H1 (cell line): ENCODE measurements around the gene FAM149A. TPM values are rescaled to one million over a fixed set of nuclear protein-coding genes. Genes with fewer than 3 reads are reported as not detected.

Experiments used
- CTCF ChIA-PET: fragments of 300-600 bp; sonication (Branson Sonifier 250); formaldehyde crosslinking; loops from one replicate; lab custom pipeline; 2021; ENCODE audit not compliant: partially characterized antibody; lab: Charles Lee
- POLR2A ChIA-PET: fragments of 300-600 bp; sonication (Branson Sonifier 250); formaldehyde crosslinking; loops from one replicate; lab custom pipeline; 2021; ENCODE audit warnings: inconsistent platforms; ENCODE audit not compliant: partially characterized antibody; lab: Charles Lee
- DNase-seq, 2 experiments: peaks; one replicate each; pipeline versions ENCODE4 v3.0.0 to v3.0.0-alpha.2; 2010 to 2022; ENCODE audit warnings: low spot score in 2 of 2, low read depth in 1 of 2, mixed read lengths in 1 of 2
- FAIRE-seq: peaks from 2 replicates; lab custom pipeline; 2011; peaks lifted over from hg19 to GRCh38; lab: Jason Lieb, UNC
- H2AFZ ChIP-seq: 2 replicates; pipeline ENCODE4 v1.8.1; 2012; ENCODE audit warnings: low read length, inconsistent platforms
- H2AK5ac ChIP-seq: 2 replicates; pipeline ENCODE4 v1.6.1; 2013; ENCODE audit warnings: low read depth, low read length
- H2BK120ac ChIP-seq: replicated peaks from 2 replicates; pipeline ENCODE3; 2013; ENCODE audit warnings: low read depth, low read length, inconsistent platforms
- H2BK12ac ChIP-seq: 2 replicates; pipeline ENCODE4 v1.6.1; 2013; ENCODE audit warnings: low read depth, low read length
- H2BK15ac ChIP-seq: 2 replicates; pipeline ENCODE4 v1.6.1; 2013; ENCODE audit warnings: low read length
- H2BK20ac ChIP-seq: 2 replicates; pipeline ENCODE4 v1.6.1; 2013; ENCODE audit warnings: low read length
- H2BK5ac ChIP-seq: 2 replicates; pipeline ENCODE4 v1.6.1; 2013; ENCODE audit warnings: low read depth, low read length
- H3K14ac ChIP-seq: 2 replicates; pipeline ENCODE4 v1.6.1; 2013; ENCODE audit warnings: inconsistent platforms; ENCODE audit not compliant: insufficient read length
- H3K18ac ChIP-seq: 2 replicates; pipeline ENCODE4 v1.6.1; 2013; ENCODE audit warnings: low read length; ENCODE audit errors: extremely low read depth
- H3K23ac ChIP-seq: 2 replicates; pipeline ENCODE4 v1.6.1; 2013; ENCODE audit warnings: inconsistent platforms; ENCODE audit not compliant: insufficient read length
- H3K23me2 ChIP-seq: 2 replicates; pipeline ENCODE4 v1.6.1; 2013; ENCODE audit warnings: low read depth, low read length
- H3K27ac ChIP-seq: 2 replicates; pipeline ENCODE4 v1.6.1; 2011; ENCODE audit warnings: low read depth, low read length, inconsistent platforms
- H3K27me3 ChIP-seq, 4 experiments: replicated peaks in 1 of 4; 1 replicate in 1 of 4; 2 replicates in 3 of 4; pipeline versions ENCODE4 v1.6.1 to v1.8.1; 2011 to 2013; ENCODE audit warnings: low read length in 3 of 4, mild to moderate bottlenecking in 3 of 4, inconsistent platforms in 2 of 4, mixed read lengths in 2 of 4, moderate library complexity in 1 of 4; ENCODE audit not compliant: control insufficient read depth in 3 of 4, insufficient read depth in 3 of 4; ENCODE audit errors: extremely low read depth in 1 of 4
- H3K36me3 ChIP-seq, 4 experiments: 2 replicates each; pipeline versions ENCODE4 v1.6.1 to v1.8.1; 2011 to 2013; ENCODE audit warnings: mild to moderate bottlenecking in 4 of 4, low read length in 3 of 4, moderate library complexity in 2 of 4, control low read depth in 1 of 4, inconsistent platforms in 1 of 4; ENCODE audit not compliant: insufficient read depth in 4 of 4, control insufficient read depth in 2 of 4
- H3K4ac ChIP-seq: replicated peaks from 2 replicates; pipeline ENCODE3; 2013; ENCODE audit warnings: low read length, low read depth, mixed read lengths, inconsistent platforms; ENCODE audit not compliant: insufficient read length
- H3K4me1 ChIP-seq, 4 experiments: replicated peaks in 1 of 4; 1 replicate in 1 of 4; 2 replicates in 3 of 4; pipeline versions ENCODE4 v1.6.1 to v1.8.1; 2011 to 2013; ENCODE audit warnings: low read length in 3 of 4, inconsistent platforms in 2 of 4, mixed read lengths in 1 of 4; ENCODE audit not compliant: insufficient read depth in 4 of 4, control insufficient read depth in 3 of 4
- H3K4me2 ChIP-seq, 2 experiments: 2 replicates each; pipeline versions ENCODE4 v1.6.1 to v1.8.1; 2011 to 2013; ENCODE audit warnings: low read depth in 2 of 2, low read length in 2 of 2, control low read depth in 1 of 2, inconsistent platforms in 1 of 2, mild to moderate bottlenecking in 1 of 2; ENCODE audit not compliant: insufficient read depth in 1 of 2
- H3K4me3 ChIP-seq, 4 experiments: fragments of 200-600, 300-600 bp in 1 of 4; sonication (generic), shearing (Covaris generic), sonication (Bioruptor Twin) in 1 of 4; 2 replicates each; pipeline versions ENCODE4 v1.5.1 to v1.8.1; 2011 to 2016; ENCODE audit warnings: low read length in 4 of 4, low read depth in 3 of 4, control low read depth in 2 of 4, inconsistent platforms in 2 of 4, mild to moderate bottlenecking in 2 of 4, mixed read lengths in 1 of 4, moderate library complexity in 1 of 4; ENCODE audit not compliant: insufficient read depth in 2 of 4; ENCODE audit errors: extremely low read depth in 1 of 4
- H3K56ac ChIP-seq: replicated peaks from 2 replicates; pipeline ENCODE3; 2013; ENCODE audit warnings: low read depth, mild to moderate bottlenecking, mixed read lengths, low read length, inconsistent platforms; ENCODE audit not compliant: insufficient read length
- H3K79me1 ChIP-seq: 2 replicates; pipeline ENCODE4 v1.6.1; 2013; ENCODE audit warnings: low read depth, low read length, control low read depth
- H3K79me2 ChIP-seq, 2 experiments: 2 replicates each; pipeline versions ENCODE4 v1.6.1 to v1.8.1; 2012 to 2013; ENCODE audit warnings: low read length in 2 of 2, mild to moderate bottlenecking in 2 of 2, inconsistent platforms in 1 of 2; ENCODE audit not compliant: insufficient read depth in 2 of 2, control insufficient read depth in 1 of 2
- H3K9ac ChIP-seq, 4 experiments: replicated peaks in 1 of 4; 1 replicate in 1 of 4; 2 replicates in 3 of 4; pipeline versions ENCODE4 v1.6.1 to v1.8.1; 2011 to 2013; ENCODE audit warnings: low read depth in 3 of 4, low read length in 3 of 4, control low read depth in 2 of 4, mild to moderate bottlenecking in 2 of 4, moderate library complexity in 2 of 4, inconsistent platforms in 1 of 4; ENCODE audit errors: extremely low read depth in 1 of 4
- H3K9me3 ChIP-seq, 2 experiments: 2 replicates each; pipeline versions ENCODE4 v1.6.1 to v1.8.1; 2012 to 2013; ENCODE audit warnings: mild to moderate bottlenecking in 2 of 2, moderate library complexity in 2 of 2, control low read depth in 1 of 2, inconsistent platforms in 1 of 2, low read depth in 1 of 2, low read length in 1 of 2, mixed read lengths in 1 of 2; ENCODE audit not compliant: insufficient read depth in 2 of 2
- H4K20me1 ChIP-seq, 2 experiments: replicated peaks in 1 of 2; 2 replicates each; pipeline versions ENCODE3 to v1.8.1; 2011 to 2013; ENCODE audit warnings: inconsistent platforms in 2 of 2, low read length in 2 of 2, mild to moderate bottlenecking in 1 of 2; ENCODE audit not compliant: insufficient read depth in 2 of 2, control insufficient read depth in 1 of 2
- H4K5ac ChIP-seq: 2 replicates; pipeline ENCODE4 v1.6.1; 2013; ENCODE audit warnings: low read length, low read depth, mixed read lengths, inconsistent platforms; ENCODE audit not compliant: insufficient read length
- H4K8ac ChIP-seq: 2 replicates; pipeline ENCODE4 v1.8.0; 2013; ENCODE audit warnings: mild to moderate bottlenecking, moderate library complexity, low read length, inconsistent platforms; ENCODE audit not compliant: insufficient read depth; ENCODE audit errors: extremely low read depth
- H4K91ac ChIP-seq: replicated peaks from 2 replicates; pipeline ENCODE3; 2013; ENCODE audit warnings: low read length, mixed read lengths, inconsistent platforms; ENCODE audit not compliant: insufficient read length
- BACH1 ChIP-seq: IDR thresholded peaks from 2 replicates; pipeline ENCODE4 v1.6.1; 2012; ENCODE audit warnings: low read length, improper control_type of control experiment
- WGBS, 2 experiments: shearing (Covaris generic) in 1 of 2; methylation state at CpG; one replicate each; pipeline versions ENCODE4 v1.1.6 to v1.1.7; 2013 to 2015; ENCODE audit warnings: low lambda C conversion rate in 2 of 2, mixed read lengths in 2 of 2, inconsistent platforms in 1 of 2, low coverage in 1 of 2, missing lambda C conversion rate in 1 of 2; ENCODE audit not compliant: insufficient replicate concordance in 2 of 2, insufficient coverage in 1 of 2, insufficient read length in 1 of 2; ENCODE audit errors: extremely low coverage in 1 of 2, missing lambda C conversion rate in 1 of 2; 5-methylcytosine and 5-hydroxymethylcytosine counted together
- polyA plus RNA-seq, 7 experiments: library from polyadenylated mRNA; depleted of rRNA in 3 of 7; stranded (reverse) in 5 of 7; unstranded in 2 of 7; fragments of >200 nt in 5 of 7; fragments of 200-250 nt in 2 of 7; gene quantifications; 1 replicate in 5 of 7; 2 replicates in 1 of 7; 4 replicates in 1 of 7; pipeline versions ENCODE4 v1.2.1 to v1.2.3, GENCODE V29; 2011 to 2013; ENCODE audit warnings: missing spikeins in 2 of 7, mixed read lengths in 2 of 7
- total RNA-seq: library from RNA; stranded (reverse); fragmentation: NEBNext Ultra II Directional; extraction: Animal tissue kit (Norgen Biotek cat#: 25700); gene quantifications from 2 replicates; pipeline ENCODE4 v1.2.1, GENCODE V29; 2021

FAM149A gene
- total and polyA plus RNA-seq, 2 of the 8 experiments (the other 6 are each of a cell fraction or from before 2014, with no cell fraction given) = 6.1 to 8.5 TPM

DNA sequence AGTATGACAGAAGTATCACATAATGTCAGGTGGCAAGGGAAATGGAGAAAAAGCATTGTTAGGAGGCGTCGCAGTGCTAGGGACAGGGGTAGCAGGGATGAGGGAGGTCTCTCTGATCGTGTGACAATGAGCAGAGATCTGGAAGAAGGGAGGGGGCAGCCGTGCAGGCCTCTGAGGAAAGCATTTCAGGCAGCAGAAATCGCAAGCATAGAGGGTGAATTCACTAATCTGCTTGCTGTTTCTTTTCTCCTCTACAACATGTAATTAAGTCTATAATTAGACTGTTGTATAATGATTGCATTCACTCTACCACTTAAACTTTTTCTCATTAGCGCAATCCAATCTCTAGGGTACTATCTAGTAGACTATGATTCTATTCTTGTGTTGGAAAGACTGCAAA, 96.0 kb downstream of the FAM149A start:
- no peaks in the 10 kb centered on the region for H3K79me1 ChIP-seq
- H3K18ac ChIP-seq = no peak overlapping the region
- H3K9ac ChIP-seq = no peak overlapping the region
- no peak overlapping the region for H3K27ac ChIP-seq
- H3K4me3 ChIP-seq = no peak overlapping the region
- no peaks in the 10 kb centered on the region for H3K23me2 ChIP-seq
- H3K23ac ChIP-seq = no peak overlapping the region
- peaks cover 0 to 3% of the 10 kb centered on the region in 2 experiments; a peak in 1 of 4 replicates for H3K79me2 ChIP-seq
- no peak overlapping the region for H4K91ac ChIP-seq
- no peak overlapping the region for H4K8ac ChIP-seq
- H3K9me3 ChIP-seq = no peaks in the 10 kb centered on the region
- no peaks in the 10 kb centered on the region for H3K36me3 ChIP-seq
- no peak overlapping the region for H2BK15ac ChIP-seq
- 87% methylated on average over 6 of the region's 6 CpGs; no CpG with 5 or more reads in 1 of the 2 experiments for WGBS, 2 experiments
- no peak overlapping the region for H2AK5ac ChIP-seq
- FAIRE-seq = no peak
- no peak overlapping the region for H2AFZ ChIP-seq
- H3K56ac ChIP-seq = no peak overlapping the region
- no peak for DNase-seq
- H4K5ac ChIP-seq = no peak overlapping the region
- no peak overlapping the region for H3K4ac ChIP-seq
- POLR2A ChIA-PET = no interaction called here
- TF ChIP-seq BACH1 = no peak
- TF ChIP-seq, all 59 proteins: peak for 0
- Histone ChIP-seq H2BK5ac (no peak overlapping the region), H2BK20ac (no peak overlapping the region), H3K14ac (no peak overlapping the region), H2BK12ac (no peak overlapping the region), H4K20me1 (no peaks in the 10 kb centered on the region), H3K4me2 (no peak overlapping the region), H3K27me3 (no peaks in the 10 kb centered on the region), H3K4me1 (peaks cover 0 to 2% (median 0%) of the 10 kb centered on the region in 4 experiments; a peak in 1 of 7 replicates), H2BK120ac (no peak overlapping the region)
- CTCF ChIA-PET = no interaction called here
